BE2C (cell line): Measurements from ENCODE around the gene COL9A3.
A peak's percentile ranks its signal among the peaks of the same experiment; 100 is the strongest.

Experiments
- DNase-seq: peaks from one replicate; pipeline ENCODE4 v3.0.0-alpha.2; 2020
- H3K27me3 ChIP-seq: fragments of 250-450 bp; sonication (Bioruptor Pico); 2 replicates; pipeline ENCODE4 v1.5.1; 2020; ENCODE audit warnings: mild to moderate bottlenecking
- H3K36me3 ChIP-seq: fragments of 250-450 bp; sonication (Bioruptor Pico); 2 replicates; pipeline ENCODE4 v1.5.1; 2020; ENCODE audit warnings: mild to moderate bottlenecking
- H3K4me1 ChIP-seq: fragments of 250-450 bp; sonication (Bioruptor Pico); 2 replicates; pipeline ENCODE4 v1.5.1; 2020
- H3K4me3 ChIP-seq: 2 replicates; pipeline ENCODE4 v1.5.1; 2011; ENCODE audit warnings: low read depth, low read length
- H3K9me3 ChIP-seq: fragments of 250-450 bp; sonication (Bioruptor Pico); 2 replicates; pipeline ENCODE4 v1.5.1; 2020
- CTCF ChIP-seq: IDR thresholded peaks from 2 replicates; pipeline ENCODE4 v1.5.1; 2012; ENCODE audit warnings: mild to moderate bottlenecking, low read depth, low read length

Gene COL9A3

DNA sequence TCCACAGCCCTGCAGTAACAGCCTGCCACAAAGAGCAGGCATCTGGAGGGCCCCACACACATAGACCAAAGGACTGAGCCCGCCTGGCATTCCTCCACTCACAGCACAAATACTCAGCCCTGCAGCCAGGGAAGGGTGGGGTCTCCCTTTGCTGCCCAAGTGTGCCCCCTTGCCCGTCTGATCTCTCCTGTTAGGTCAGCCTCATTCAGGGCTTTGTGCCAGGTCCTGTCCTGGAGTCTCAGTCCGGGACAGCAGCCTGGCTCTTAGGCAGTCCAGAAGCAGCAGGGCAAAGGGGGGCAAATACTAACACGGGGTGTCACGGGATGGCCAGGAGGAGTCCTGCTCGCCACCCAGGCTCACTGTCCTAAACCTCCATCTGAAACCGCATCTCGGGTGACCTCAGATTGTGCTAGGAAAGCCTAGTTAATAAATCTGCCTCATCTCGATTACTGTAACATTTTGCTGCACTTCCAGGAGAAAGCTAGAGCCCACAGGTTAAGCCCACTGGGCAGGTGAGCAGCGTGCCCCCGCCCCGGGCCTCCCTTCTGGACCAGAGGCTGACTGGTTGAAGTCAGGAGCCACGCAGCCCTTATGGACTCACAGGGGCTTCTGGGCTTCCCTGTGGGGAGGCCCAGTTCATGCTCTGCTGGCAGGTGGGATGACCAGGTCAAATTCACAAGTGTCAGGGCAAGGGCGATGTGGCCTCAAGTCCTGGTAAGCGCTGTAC, 15.4 kb upstream of the COL9A3 start:
- Histone ChIP-seq H3K4me3 (no peak overlapping the region), H3K9me3 (no peaks in the 10 kb centered on the region), H3K27me3 (no peaks in the 10 kb centered on the region), H3K4me1 (no peaks in the 10 kb centered on the region; the same call in 1 of the 2 replicates), H3K36me3 (peaks cover 33% of the 10 kb centered on the region)
- DNase-seq = no peak
- TF ChIP-seq CTCF = no peak

DNA sequence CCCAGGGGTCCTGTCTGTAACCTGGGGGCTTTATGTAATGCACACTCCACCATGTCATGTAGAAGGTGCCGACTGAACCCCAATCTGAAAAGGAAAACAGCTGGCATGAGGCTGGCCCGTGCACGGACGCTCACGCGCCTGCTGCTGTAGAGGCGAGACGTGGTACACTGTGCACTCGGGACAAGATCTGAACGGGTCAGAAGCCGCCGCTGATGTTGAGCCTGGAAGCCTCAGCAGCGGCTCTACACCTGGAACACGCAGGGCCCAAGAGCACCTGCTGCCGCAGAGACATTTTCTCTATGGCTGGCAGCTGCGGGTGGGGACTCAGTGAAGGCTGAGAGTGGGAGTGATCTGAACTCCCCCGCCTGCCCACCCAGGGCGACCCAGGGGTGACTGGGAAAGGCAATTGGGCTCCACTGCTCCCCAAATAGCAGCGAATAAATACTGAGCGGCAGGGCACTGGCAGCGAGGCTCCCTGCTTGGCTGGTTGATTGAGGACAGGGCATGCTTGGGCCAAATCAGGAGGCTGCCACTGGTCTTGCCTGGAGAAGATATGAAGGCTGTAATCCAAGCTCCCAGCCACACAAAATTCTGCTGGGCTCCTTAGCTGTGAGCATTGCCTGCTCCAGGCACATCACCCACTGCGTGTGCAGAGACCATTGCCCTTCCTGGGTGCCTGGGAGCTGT, 14.7 kb upstream of the COL9A3 start:
- no peak for TF ChIP-seq CTCF
- Histone ChIP-seq H3K4me3 (no peak overlapping the region), H3K9me3 (no peaks in the 10 kb centered on the region), H3K27me3 (no peaks in the 10 kb centered on the region), H3K4me1 (no peaks in the 10 kb centered on the region; the same call in 1 of the 2 replicates), H3K36me3 (peaks cover 33% of the 10 kb centered on the region)
- DNase-seq = no peak

- TF ChIP-seq CTCF = peak; percentile 25
- no peaks in the 10 kb centered on the region; the same call in 1 of the 2 replicates for H3K4me1 ChIP-seq
- H3K4me3 ChIP-seq = peak overlapping the region; percentile 63
- DNase-seq = no peak
- no peaks in the 10 kb centered on the region for H3K27me3 ChIP-seq
- H3K36me3 ChIP-seq = peaks cover 35% of the 10 kb centered on the region
- H3K9me3 ChIP-seq = no peaks in the 10 kb centered on the region
Observed at GRCh38 chr20:62804021-62804626, 12.7 kb upstream of the COL9A3 start.

GRCh38 chr20:62804627-62805154, 12.2 kb upstream of the COL9A3 start, which contains the start of gene OGFR:
OGFR (plus strand) TSS chr20:62804835; CDS start chr20:62804860, 25 bp downstream.
- Histone ChIP-seq H3K4me1 (no peaks in the 10 kb centered on the region; the same call in 1 of the 2 replicates), H3K27me3 (no peaks in the 10 kb centered on the region), H3K4me3 (peak within 1 kb of the TSS; percentile 63), H3K36me3 (peaks cover 34% of the 10 kb centered on the region), H3K9me3 (no peaks in the 10 kb centered on the region)
- DNase-seq = peak; percentile 71
- TF ChIP-seq CTCF = no peak

DNA sequence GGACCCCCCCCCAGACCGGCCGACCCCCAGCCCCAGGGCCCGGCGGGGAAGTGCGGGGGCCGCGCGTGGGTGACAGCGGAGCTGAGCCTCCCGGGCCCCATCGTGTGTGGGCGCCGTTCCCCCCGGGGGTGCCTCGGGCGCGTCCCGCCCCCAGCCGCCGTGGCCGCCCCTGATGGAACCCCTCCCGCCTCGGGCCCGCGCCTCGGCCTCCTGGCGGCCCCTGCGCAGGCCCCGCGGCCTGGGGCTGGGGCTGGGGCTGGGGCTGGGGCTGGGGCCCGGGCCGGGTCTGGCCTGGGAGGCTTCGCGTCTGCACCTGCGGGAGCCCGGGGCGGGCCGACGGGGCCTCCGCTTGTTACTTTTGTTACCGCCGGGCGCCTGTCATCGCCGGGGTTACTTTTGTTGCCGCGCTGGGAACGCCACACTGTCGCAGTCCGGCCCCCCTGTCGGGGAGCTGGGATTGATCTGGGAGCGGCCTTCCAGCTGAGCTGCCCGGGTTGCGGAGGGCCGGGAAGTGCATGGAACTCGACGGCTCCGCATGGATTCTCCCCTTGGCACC, 11.6 kb upstream of the COL9A3 start:
- H3K4me1 ChIP-seq = no peaks in the 10 kb centered on the region; the same call in 1 of the 2 replicates
- H3K9me3 ChIP-seq = no peaks in the 10 kb centered on the region
- H3K27me3 ChIP-seq = no peaks in the 10 kb centered on the region
- peak; percentile 64 for DNase-seq
- H3K36me3 ChIP-seq = peaks cover 38% of the 10 kb centered on the region
- peak overlapping the region; percentile 63 for H3K4me3 ChIP-seq
- peak; percentile 29; the same call in 1 of the 2 replicates for TF ChIP-seq CTCF
